GM21825 (cell line): ENCODE data around the gene BPIFB2.

ENCODE experiments used
- ATAC-seq: cut with Tn5 transposase; IDR thresholded peaks from one replicate; pipeline ENCODE4 v1.9.1; 2021; ENCODE audit warnings: mild to moderate bottlenecking, moderate library complexity; ENCODE audit not compliant: unreplicated experiment

Gene BPIFB2

GRCh38 chr20:33065785-33066184 is 58.3 kb downstream of the BPIFB2 start:
- no peak for ATAC-seq

DNA sequence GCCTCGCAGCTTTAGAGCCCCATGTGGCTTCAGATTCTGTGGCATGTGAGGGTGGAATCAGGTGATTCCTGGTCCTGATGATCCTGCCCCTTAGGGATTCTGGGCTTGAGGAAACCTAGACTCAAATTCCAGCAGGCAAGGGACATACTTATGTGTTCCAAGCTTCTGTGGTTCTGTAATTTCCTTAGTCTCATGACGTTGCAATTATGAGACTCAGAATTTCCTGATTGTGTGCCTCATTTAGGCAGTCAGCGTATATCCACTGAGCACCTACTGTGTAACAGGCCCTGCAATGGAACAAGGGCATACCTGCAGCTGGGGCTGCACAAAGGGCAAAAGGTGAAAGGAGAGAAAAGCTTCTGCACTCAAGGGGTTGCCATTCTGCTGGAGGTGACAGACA is 60.3 kb downstream of the BPIFB2 start:
- no peak for ATAC-seq

GRCh38 chr20:33068251-33068939 is 60.9 kb downstream of the BPIFB2 start:
- ATAC-seq = no peak

- no peak for ATAC-seq
These were observed 62.2 kb downstream of the BPIFB2 start for GRCh38 chr20:33069673-33070072.

DNA sequence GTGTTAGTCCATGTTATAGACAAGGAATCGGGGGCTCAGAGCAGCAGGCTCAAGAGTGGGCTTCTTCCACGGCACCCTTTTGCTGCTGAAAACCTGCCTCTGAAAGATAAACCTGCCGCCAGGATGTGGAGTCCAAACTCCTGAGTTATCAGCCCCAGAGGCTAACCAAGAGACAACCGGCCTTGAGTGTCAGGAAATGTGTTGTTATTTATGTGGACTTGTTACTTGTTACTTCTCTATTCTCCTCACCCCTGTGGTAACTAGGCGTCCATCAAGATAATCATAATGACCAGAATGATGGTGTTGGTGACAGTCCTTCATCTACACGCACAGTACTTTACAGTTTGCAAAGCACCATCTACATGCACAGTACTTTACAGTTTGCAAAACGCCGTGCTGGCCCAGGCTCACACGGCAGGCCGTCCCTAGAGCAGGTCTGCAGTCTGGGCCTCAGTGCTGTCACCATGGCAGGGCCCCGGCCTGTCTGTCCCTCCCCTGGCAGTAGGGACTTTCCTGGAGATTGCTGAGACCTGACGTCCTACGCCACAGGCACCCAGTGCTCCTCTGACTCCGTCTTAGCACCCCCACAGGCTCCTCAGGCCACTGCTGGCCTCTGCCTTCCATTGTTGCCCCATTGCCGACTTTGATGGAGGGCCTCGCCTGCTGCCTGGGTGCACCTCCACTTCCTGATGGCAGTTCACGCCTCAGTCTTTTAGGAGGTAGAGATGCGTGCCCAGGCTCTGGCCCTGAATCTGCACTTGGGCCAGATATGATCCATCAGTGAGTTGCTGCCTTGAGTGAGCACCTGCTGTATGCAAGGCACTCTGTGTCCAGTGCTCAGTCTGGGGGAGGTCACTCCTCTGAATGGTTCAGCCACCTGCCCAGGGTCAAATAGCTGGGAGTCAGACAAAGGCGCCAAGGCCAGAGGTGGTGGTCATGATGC is 62.9 kb downstream of the BPIFB2 start:
- ATAC-seq = no peak

DNA sequence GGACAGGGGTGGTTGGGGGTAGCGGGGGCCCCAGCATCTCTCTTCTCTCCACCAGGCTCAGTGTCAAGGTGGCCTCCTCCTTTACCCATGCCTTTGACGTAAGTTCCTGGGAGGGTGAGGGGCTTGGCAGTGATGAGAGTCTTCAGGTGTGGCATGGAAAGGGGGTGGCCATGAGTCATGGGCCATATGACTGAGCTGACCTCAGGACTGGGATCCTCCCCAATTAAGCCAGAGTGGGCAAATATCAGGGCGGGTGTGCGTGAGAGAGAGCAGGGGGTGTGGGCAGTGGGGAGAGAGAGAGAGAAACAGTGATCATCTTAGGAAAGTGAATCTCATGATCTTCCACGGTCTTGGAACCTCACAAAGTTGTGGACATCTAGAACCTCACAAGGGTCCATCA is 63.7 kb downstream of the BPIFB2 start:
- ATAC-seq = no peak

GRCh38 chr20:33072362-33072761 is 64.9 kb downstream of the BPIFB2 start:
- no peak for ATAC-seq

DNA sequence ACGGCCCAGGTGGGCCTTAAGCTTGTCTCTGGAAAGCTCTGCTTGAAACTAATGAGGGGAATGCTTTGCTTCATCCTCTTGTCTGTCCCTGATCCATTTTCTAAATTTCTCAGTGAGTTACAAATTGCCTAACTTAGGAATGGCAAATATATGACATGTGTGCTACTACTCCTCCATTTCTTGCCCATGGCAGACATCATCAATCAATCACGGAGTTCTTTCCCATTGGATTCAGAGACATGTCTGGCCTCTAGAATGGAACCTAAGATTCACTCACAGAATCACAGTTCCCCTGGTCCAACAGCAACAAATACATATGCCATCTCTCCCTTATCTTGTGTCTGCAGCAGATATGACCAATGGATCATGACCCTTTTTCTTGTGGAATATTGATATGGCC is 65.3 kb downstream of the BPIFB2 start:
- ATAC-seq = no peak
